ENCODE measurements around the gene DGLUCY.
"Not testable (repeated sequence)": the region's sequence is repeated elsewhere in the genome, so short reads cannot be mapped to it uniquely, and the experiment has no call there.

Gene DGLUCY

GRCh38 chr14:91207008-91207407, 93.1 kb downstream of the DGLUCY start:
- DNase-seq (no peak), ATAC-seq (no peak)

GRCh38 chr14:91211017-91211416, 97.1 kb downstream of the DGLUCY start:
- DNase-seq: no peak
- ATAC-seq: no peak

DNA sequence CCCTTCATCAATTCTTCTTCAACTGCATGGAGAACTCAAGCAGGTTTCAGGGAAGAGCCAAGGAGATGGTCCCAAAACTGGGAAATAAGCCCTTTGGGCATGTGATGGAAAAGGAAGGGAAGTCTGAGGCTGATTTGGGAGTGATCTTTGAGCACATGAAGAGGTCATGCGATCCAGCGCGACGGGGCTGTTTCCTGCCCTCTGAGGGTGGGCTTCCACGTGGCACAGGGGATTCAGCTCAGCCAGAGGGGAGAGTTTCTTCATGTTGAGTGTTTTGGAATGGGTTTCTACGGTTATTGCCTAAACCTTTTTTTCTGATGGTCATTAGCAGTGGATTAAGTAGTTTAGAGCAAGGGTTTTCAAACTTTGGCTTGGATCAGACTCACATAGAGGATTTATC, 100.4 kb downstream of the DGLUCY start:
- DNase-seq (no peak), ATAC-seq (no peak)

DNA sequence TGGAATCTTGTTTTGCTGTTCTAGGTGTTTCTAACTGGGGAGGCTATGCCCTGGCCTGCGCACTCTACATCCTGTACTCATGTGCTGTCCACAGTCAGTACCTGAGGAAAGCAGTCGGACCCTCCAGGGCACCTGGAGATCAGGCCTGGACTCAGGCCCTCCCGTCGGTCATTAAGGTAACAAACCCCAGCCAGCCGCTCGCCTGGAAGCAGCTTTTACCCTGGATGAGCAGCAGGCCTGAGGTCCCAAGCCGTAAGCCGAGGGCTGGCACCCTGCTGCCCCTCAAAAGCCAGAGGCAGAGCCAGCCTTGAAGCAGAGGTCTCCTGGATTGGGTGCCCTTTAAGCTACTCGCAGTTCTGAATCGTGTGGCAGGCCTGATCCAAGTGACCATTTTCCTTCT, 101.5 kb downstream of the DGLUCY start:
- DNase-seq (no peak), ATAC-seq (no peak)

GRCh38 chr14:91216731-91217226, 102.9 kb downstream of the DGLUCY start:
- DNase-seq (no peak), ATAC-seq (no peak)

DNA sequence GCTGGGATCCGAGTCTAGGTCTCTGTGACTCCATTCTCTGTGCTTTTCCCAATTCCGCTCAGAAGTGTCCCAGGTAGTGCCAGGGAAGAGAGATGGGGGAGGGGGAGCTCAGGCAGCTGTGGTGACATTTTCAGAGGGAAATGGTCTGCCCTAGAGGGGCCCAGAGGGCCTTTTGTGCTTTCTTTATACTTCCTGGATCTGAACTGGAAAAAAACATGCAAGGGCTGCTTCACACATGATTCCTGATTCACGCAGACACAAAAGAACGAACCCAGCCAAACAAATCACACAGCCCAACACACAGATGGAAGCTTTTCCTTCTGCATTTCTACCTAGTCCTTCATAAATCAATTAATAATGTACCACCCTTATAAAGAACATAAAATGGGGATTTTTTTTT, 104.1 kb downstream of the DGLUCY start:
- DNase-seq: no peak

GRCh38 chr14:91219517-91220389, 105.9 kb downstream of the DGLUCY start:
- DNase-seq: no peak
- no peak for ATAC-seq

More for the DNA sequence above, 104.1 kb downstream of the DGLUCY start:
- ATAC-seq: no peak

DNA sequence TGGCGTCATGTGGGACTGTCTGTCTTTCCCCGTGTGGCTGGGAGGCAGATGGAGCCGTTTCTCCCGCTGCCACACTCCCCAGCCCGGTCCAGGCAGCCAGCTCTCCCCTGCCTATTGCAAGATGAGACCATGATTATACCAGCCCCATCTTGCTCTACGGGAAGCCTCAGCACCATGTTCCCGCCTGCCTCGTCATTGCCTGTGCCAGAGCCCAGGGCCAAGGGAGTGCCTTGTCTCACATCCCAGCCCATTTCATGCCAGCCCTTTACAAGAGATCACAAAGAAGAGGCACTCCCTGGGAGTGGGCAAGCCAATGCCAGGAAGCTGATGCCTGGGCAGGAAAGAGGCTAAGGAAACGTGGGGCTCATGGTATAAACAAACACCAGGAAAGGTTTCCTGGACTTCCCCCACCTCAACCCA, 106.7 kb downstream of the DGLUCY start:
- DNase-seq: no peak
- ATAC-seq: no peak

GRCh38 chr14:91221270-91221669, 107.4 kb downstream of the DGLUCY start:
- no peak for ATAC-seq
- no peak for DNase-seq

GRCh38 chr14:91223028-91223783, 109.3 kb downstream of the DGLUCY start:
- ATAC-seq (peak; percentile 83), DNase-seq (peak; percentile 50)

DNA sequence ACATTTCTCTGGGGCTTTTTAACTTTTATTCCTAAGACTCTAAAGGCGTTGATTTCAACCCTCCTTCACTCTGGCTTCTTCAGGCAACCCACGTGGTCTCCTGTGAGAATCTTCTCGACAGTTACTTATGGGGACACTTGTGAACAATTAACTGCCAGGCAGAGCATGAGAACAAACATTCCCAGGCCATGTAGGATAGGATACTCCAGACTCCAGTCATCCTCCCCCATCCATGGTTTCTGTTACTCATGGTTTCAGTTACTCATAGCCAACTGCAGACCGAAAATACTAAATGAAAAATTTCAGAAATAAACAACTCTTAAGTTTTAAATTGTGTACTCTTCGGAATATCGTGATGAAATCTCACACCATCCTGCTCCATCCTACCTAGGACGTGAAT, 111.2 kb downstream of the DGLUCY start:
- no peak for DNase-seq
- no peak for ATAC-seq

DNA sequence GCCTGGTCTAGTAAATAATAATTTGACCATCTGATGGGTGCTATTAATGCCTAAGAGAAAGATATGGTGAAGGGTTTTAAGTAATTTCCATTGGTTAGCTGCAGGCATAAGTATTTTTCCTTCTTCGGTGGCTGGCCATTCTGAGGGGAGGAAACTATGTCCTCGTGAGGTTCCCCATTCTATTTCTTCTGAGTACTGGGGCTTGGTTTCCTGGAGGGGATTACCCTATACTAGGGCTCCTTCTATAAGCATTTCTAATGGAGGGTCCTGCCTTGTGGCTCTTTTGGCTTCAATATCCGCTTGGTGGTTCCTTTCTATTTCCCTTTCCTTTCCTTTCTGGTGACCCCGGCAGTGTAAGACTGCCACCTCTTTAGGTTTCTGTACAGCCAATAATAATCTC, 112.5 kb downstream of the DGLUCY start:
- ATAC-seq, DNase-seq: not testable (repeated sequence)

DNA sequence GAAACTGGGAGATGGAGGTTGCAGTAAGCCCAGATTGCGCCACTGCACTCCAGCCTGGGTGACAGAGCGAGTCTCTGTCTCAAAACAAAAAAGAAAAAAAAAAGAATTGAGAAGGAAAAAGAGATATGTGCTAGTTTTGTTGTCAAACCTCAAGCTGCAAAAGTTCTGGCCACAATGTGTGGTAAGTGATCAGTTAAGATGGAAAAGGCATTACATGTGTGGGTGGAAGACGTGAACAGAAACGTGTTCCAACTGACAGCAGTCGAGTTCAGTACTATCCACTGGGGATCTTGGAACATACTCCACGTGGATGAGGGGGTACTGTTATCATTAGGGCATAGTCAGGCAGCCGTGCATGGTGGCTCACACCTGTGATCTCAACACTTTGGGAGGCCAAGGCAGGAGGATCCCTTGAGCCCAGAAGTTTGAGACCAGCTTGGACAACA, 113.3 kb downstream of the DGLUCY start:
- DNase-seq (peak; percentile 46), ATAC-seq (peak; percentile 1)

- DNase-seq (peak; percentile 88), ATAC-seq (peak; percentile 89)
These were observed 114.5 kb downstream of the DGLUCY start for GRCh38 chr14:91228112-91229004.

DNA sequence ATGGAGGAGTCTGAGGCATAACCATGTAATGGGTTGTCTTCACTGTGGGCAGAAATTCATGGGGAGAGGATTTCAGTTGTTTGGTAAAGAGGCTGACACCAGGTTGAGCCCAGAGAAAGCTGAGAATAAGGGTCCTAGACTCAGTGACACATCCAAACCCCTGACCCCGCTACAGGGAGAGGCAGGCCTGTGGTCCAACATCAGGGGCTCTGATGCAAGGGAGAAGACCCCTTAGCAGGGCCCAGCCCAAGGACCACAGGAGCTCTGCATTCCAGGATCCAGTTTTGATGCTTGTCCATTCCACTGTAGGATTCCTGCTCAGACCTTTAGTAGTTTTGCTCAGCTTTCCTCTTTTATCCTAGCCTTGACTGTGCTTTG, 115.1 kb downstream of the DGLUCY start:
- DNase-seq (no peak), ATAC-seq (no peak)

DNA sequence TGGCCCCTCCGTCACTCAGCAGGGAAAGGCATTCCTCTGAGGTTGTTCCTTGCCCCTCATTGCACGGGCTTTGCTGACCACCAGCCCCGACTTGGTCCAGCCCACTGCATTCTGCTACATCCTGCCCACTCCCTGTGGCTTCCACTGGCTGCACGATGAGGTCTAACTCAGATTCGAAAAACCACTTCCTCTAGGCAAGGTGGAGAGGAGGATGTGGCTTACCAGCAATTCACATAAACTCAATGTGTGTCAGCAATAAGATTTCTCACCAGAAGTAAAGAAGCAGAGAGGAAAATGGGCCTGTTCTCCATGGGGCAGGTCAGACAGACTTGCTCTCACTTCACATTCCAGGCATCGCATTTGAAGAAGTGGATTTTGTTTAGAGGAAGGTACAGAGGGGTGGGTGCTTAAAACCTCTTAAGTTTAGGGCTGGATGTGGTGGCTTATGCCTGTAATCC, 115.9 kb downstream of the DGLUCY start:
- ATAC-seq (peak; percentile 38), DNase-seq (peak; percentile 75)

- DNase-seq (no peak), ATAC-seq (no peak)
These were observed 116.6 kb downstream of the DGLUCY start for GRCh38 chr14:91230397-91231035.

- ATAC-seq (no peak), DNase-seq (no peak)
These were observed 117.6 kb downstream of the DGLUCY start for GRCh38 chr14:91231446-91231845.

- no peak for ATAC-seq
- DNase-seq: no peak
These were observed 118.2 kb downstream of the DGLUCY start for GRCh38 chr14:91232052-91232451.

DNA sequence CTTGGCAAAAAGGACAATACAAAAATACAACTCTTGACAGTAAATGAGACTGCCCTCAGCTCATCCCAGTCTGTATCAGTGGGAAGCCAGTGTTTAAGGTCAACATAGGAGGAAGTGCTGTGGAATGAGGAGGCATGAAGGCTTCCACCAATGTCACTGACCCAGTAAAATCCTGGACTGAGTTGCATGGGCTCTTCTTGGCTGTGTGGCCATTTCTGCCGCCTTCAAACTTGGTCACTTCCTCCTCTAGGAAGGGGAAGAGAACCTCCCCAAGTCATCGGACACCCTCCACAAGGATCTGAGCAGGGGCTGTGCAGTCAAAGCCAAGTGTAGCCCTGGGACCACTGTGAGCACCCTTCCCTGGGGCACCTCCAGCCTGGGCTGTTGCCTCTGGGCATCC, 118.7 kb downstream of the DGLUCY start:
- no peak for DNase-seq
- ATAC-seq: no peak

All from stimulated activated naive CD8-positive, alpha-beta T cell treated with anti-CD3 and anti-CD28 coated beads, Interleukin-15, Interleukin-2, amounts not matched to agents 100 U/mL and 50 U/mL, for 24 hours (primary cell).